ENCODE measurements around the gene STRIT1.
"Not testable (repeated sequence)": the region's sequence is repeated elsewhere in the genome, so short reads cannot be mapped to it uniquely, and the experiment has no call there.

Gene STRIT1

GRCh38 chr3:155296413-155296812, 2.9 kb upstream of the STRIT1 start:
- Mint-ChIP-seq H3K36me3 (no peaks in the 10 kb centered on the region), H3K27ac (no peak overlapping the region), H3K4me3 (no peak overlapping the region), H3K4me1 (no peaks in the 10 kb centered on the region), H3K9me3 (peaks cover 6% of the 10 kb centered on the region)
- no peak for DNase-seq (ENCODE audit: low spot score in 2 of 2)
- ATAC-seq = no peak

DNA sequence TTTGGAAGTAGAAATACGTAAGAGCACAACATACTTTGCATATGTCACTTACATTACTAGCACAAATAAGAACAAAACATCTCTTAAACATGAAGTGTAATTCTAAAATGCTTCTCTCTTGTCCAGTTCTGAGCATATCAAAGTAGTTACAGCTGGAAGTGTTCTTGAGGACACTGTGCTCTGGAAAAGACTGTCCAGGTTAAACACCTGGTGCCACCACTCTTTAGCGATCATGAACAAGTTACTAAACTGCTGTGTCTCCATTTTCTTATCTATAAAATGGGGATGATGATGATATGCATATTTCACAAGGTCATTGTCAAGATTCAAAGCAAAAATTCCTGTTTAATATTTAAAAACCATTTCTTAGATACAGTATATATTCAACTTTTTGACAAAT, 790 bp downstream of the STRIT1 start:
- no peak for DNase-seq (ENCODE audit: low spot score in 2 of 2)
- H3K9me3 Mint-ChIP-seq = peaks cover under 1% of the 10 kb centered on the region
- H3K4me1 Mint-ChIP-seq = no peaks in the 10 kb centered on the region
- H3K27ac Mint-ChIP-seq = no peak overlapping the region
- H3K4me3 Mint-ChIP-seq = no peak overlapping the region
- no peak for ATAC-seq
- no peaks in the 10 kb centered on the region for H3K36me3 Mint-ChIP-seq

DNA sequence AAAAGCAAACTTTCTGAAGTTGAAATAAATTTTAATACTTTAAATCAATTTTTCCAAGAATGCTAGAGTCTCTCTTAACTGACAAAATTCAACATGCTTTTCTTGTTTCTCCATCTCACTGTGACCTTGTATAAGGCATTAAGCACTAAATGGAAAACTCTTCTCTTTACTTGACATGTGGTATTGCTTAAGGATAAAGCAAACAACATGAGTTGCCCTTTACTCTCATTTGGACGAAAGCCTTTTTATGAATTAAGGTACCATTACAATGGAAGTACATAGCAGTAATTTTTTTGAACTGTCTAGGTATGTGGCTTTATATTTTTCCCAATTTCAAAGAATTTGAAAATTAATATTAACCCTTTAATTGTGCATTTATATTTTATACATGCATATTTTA, 1.4 kb downstream of the STRIT1 start:
- no peaks in the 10 kb centered on the region for H3K36me3 Mint-ChIP-seq

DNA sequence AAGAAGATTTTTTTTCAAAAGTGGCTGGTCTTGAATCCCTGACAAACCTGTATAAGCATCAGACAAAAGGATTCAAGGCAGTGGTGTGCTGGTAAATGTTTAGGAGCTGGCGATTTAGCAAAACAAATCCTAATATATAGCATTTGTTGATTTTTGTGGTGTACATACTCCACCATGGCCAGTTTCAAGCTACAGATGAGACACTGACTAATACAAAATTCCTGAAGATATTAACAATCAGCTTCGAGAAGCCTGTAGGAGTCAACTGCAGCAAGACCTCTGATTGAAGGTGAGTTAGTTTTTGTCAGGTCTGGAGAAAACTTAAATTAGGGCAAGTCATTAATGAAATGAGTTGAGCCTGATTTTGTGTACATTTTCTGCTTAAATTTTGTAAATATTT, 6.7 kb downstream of the STRIT1 start:
- ATAC-seq (no peak), DNase-seq (ENCODE audit: low spot score in 2 of 2) (no peak)
- H3K4me3 Mint-ChIP-seq = no peak overlapping the region

More for the DNA sequence above, 1.4 kb downstream of the STRIT1 start:
- no peak overlapping the region for H3K27ac Mint-ChIP-seq
- no peak overlapping the region for H3K4me3 Mint-ChIP-seq
- ATAC-seq (no peak), DNase-seq (ENCODE audit: low spot score in 2 of 2) (no peak)
- H3K4me1 Mint-ChIP-seq = no peaks in the 10 kb centered on the region
- no peaks in the 10 kb centered on the region for H3K9me3 Mint-ChIP-seq

GRCh38 chr3:155285936-155286335, 7.5 kb downstream of the STRIT1 start:
- Mint-ChIP-seq H3K4me3 (no peak overlapping the region), H3K4me1 (no peaks in the 10 kb centered on the region), H3K9me3 (no peaks in the 10 kb centered on the region), H3K36me3 (no peaks in the 10 kb centered on the region), H3K27ac (no peak overlapping the region)
- ATAC-seq (no peak), DNase-seq (ENCODE audit: low spot score in 2 of 2) (no peak)

More for the DNA sequence above, 6.7 kb downstream of the STRIT1 start:
- Mint-ChIP-seq H3K36me3 (no peaks in the 10 kb centered on the region), H3K9me3 (no peaks in the 10 kb centered on the region), H3K4me1 (no peaks in the 10 kb centered on the region), H3K27ac (no peak overlapping the region)

GRCh38 chr3:155283092-155284056, 10.1 kb downstream of the STRIT1 start:
- DNase-seq (ENCODE audit: low spot score in 2 of 2) = no peak
- Mint-ChIP-seq H3K36me3 (no peaks in the 10 kb centered on the region), H3K4me3 (no peak overlapping the region), H3K27ac (no peak overlapping the region), H3K9me3 (peaks cover 8% of the 10 kb centered on the region), H3K4me1 (no peaks in the 10 kb centered on the region)
- no peak for ATAC-seq

- Mint-ChIP-seq H3K4me3 (no peak overlapping the region), H3K9me3 (peaks cover 8% of the 10 kb centered on the region), H3K36me3 (no peaks in the 10 kb centered on the region), H3K27ac (no peak overlapping the region), H3K4me1 (no peaks in the 10 kb centered on the region)
- ATAC-seq (no peak), DNase-seq (ENCODE audit: low spot score in 2 of 2) (no peak)
These were observed 10.9 kb downstream of the STRIT1 start for GRCh38 chr3:155282385-155283091.

DNA sequence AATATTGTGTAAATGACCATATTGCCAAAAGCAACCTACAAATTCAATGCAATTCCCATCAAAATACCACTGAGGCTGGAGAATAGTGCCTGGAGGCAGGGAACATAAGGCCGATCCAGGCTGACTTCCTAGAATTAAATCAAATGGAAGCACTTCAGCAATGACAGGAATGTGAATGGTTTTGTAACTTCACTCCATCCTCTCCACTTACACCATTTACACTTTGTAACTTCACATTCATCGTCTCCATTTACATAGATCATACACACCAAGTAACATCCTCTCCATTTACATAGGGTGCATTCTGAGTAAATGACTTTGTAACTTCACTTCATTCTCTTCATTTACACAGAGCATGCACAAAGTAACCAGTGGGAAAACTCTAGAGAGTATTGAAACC, 11.6 kb downstream of the STRIT1 start:
- Mint-ChIP-seq H3K4me3 (no peak overlapping the region), H3K36me3 (no peaks in the 10 kb centered on the region), H3K9me3 (peaks cover 8% of the 10 kb centered on the region), H3K27ac (no peak overlapping the region), H3K4me1 (no peaks in the 10 kb centered on the region)
- DNase-seq (ENCODE audit: low spot score in 2 of 2) = no peak
- ATAC-seq = no peak

- not testable (repeated sequence) for H3K36me3 Mint-ChIP-seq
These were observed 17.4 kb downstream of the STRIT1 start for GRCh38 chr3:155276089-155276488.

DNA sequence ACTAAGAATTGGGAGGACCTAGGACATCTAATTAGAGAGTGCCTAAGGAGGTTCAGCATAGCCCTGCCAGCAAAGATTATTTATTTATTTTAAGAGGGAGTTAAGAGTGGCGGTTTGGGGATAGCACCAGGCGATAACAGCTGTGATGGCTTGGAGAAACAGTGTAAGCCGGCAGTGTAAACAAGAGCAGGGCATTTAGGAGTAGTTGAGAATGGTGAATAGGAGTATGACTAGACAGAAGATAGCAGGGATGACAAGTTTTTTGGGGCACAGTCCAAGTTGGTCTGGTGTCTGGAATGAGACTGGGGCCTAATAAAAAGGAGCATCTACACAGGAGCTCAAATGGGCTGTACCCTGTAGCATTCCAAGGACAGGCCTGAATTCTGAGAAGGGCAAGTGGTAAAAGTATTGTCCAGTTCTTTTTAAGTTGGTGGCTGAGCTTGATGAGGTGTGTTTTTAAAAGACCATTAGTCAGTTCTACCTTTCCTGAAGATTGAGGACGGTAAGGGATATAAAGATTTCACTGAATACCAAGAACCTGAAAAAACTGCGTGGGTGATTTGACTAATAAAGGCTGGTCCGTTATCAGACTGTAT, 18.2 kb downstream of the STRIT1 start:
- H3K4me3 Mint-ChIP-seq; H3K4me1 Mint-ChIP-seq; DNase-seq (ENCODE audit: low spot score in 2 of 2); ATAC-seq; H3K9me3 Mint-ChIP-seq; H3K27ac Mint-ChIP-seq; H3K36me3 Mint-ChIP-seq: not testable (repeated sequence)

More at GRCh38 chr3:155276089-155276488, 17.4 kb downstream of the STRIT1 start:
- H3K4me1 Mint-ChIP-seq; H3K4me3 Mint-ChIP-seq; H3K27ac Mint-ChIP-seq; DNase-seq (ENCODE audit: low spot score in 2 of 2); ATAC-seq; H3K9me3 Mint-ChIP-seq: not testable (repeated sequence)

GRCh38 chr3:155274435-155274834, 19.0 kb downstream of the STRIT1 start:
- not testable (repeated sequence) for H3K36me3 Mint-ChIP-seq; H3K4me1 Mint-ChIP-seq; ATAC-seq; H3K4me3 Mint-ChIP-seq; H3K9me3 Mint-ChIP-seq; DNase-seq (ENCODE audit: low spot score in 2 of 2); H3K27ac Mint-ChIP-seq

DNA sequence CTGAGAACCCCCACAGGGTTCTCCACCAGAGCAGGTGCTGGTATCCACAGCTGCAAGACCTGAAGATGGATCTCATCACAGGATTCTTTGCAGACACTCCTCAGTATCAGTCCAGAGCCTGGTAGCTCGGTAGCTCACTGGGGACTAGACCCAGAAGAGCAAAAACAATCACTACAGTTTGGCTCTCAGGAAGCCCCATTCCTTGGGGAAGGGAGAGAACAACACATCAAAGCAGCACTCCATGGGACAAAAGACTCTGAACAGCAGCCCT, 22.2 kb downstream of the STRIT1 start:
- Mint-ChIP-seq H3K4me1 (no peaks in the 10 kb centered on the region), H3K9me3 (no peaks in the 10 kb centered on the region), H3K4me3 (no peak overlapping the region), H3K36me3 (no peaks in the 10 kb centered on the region), H3K27ac (no peak overlapping the region)
- ATAC-seq (no peak), DNase-seq (ENCODE audit: low spot score in 2 of 2) (no peak)

GRCh38 chr3:155270485-155271342, 22.8 kb downstream of the STRIT1 start:
- Mint-ChIP-seq H3K9me3 (no peaks in the 10 kb centered on the region), H3K27ac (no peak overlapping the region), H3K36me3 (no peaks in the 10 kb centered on the region), H3K4me3 (no peak overlapping the region), H3K4me1 (no peaks in the 10 kb centered on the region)
- ATAC-seq (no peak), DNase-seq (ENCODE audit: low spot score in 2 of 2) (no peak)

GRCh38 chr3:155270063-155270462, 23.4 kb downstream of the STRIT1 start:
- no peaks in the 10 kb centered on the region for H3K36me3 Mint-ChIP-seq
- H3K4me3 Mint-ChIP-seq = no peak overlapping the region
- no peak for DNase-seq (ENCODE audit: low spot score in 2 of 2)
- no peak overlapping the region for H3K27ac Mint-ChIP-seq
- no peaks in the 10 kb centered on the region for H3K4me1 Mint-ChIP-seq
- no peaks in the 10 kb centered on the region for H3K9me3 Mint-ChIP-seq
- ATAC-seq = no peak

- ATAC-seq = not testable (repeated sequence)
These were observed 30.6 kb downstream of the STRIT1 start for GRCh38 chr3:155262855-155263254.

More at GRCh38 chr3:155262855-155263254, 30.6 kb downstream of the STRIT1 start:
- not testable (repeated sequence) for H3K36me3 Mint-ChIP-seq; DNase-seq (ENCODE audit: low spot score in 2 of 2); H3K27ac Mint-ChIP-seq; H3K9me3 Mint-ChIP-seq; H3K4me1 Mint-ChIP-seq; H3K4me3 Mint-ChIP-seq
